Endothelial cell of umbilical vein (primary cell): Measurements from ENCODE around the gene TENT4B. TPM values are rescaled to one million over a fixed set of nuclear protein-coding genes. Genes with fewer than 3 reads are reported as not detected.

Source experiments
- BruUV-seq: library from RNA; stranded (reverse); fragments of 400-500 nt; replicated peaks from 2 replicates; lab custom pipeline; 2021; lab: Mats Ljungman, UMichigan
- CTCF ChIA-PET: fragments of 300-600, 350-600 bp; sonication (Branson Sonifier 250); formaldehyde crosslinking; loops from one replicate; lab custom pipeline; 2021; ENCODE audit warnings: antibody characterized with exemption, inconsistent platforms; lab: Charles Lee
- POLR2A ChIA-PET: fragments of 300-600, 350-600 bp; sonication (Branson Sonifier 250); formaldehyde crosslinking; loops from one replicate; lab custom pipeline; 2021; ENCODE audit warnings: antibody characterized with exemption, inconsistent platforms; lab: Charles Lee
- DNase-seq: peaks from one replicate; pipeline ENCODE4 v3.0.0-alpha.2; 2011; ENCODE audit warnings: low read depth, low spot score
- FAIRE-seq: peaks from 2 replicates; lab custom pipeline; 2011; peaks lifted over from hg19 to GRCh38; lab: Jason Lieb, UNC
- H2AFZ ChIP-seq: 2 replicates; pipeline ENCODE4 v1.6.0; 2012; ENCODE audit warnings: low read depth, low read length, control low read depth, inconsistent platforms
- H3K27ac ChIP-seq: 2 replicates; pipeline ENCODE4 v1.5.1; 2011; ENCODE audit warnings: low read depth, mild to moderate bottlenecking, control low read depth, low read length, moderate library complexity; ENCODE audit not compliant: insufficient read depth
- H3K27me3 ChIP-seq, 2 experiments: 2 replicates each; pipeline versions ENCODE4 v1.6.0 to v1.6.1; 2011; ENCODE audit warnings: low read length in 2 of 2, mixed read lengths in 1 of 2; ENCODE audit not compliant: control insufficient read depth in 2 of 2, insufficient read depth in 2 of 2
- H3K36me3 ChIP-seq, 2 experiments: 2 replicates in 1 of 2; 3 replicates in 1 of 2; pipeline ENCODE4 v1.5.1; 2011; ENCODE audit warnings: low read length in 2 of 2, mild to moderate bottlenecking in 1 of 2, moderate library complexity in 1 of 2; ENCODE audit not compliant: control insufficient read depth in 2 of 2, insufficient read depth in 2 of 2; ENCODE audit errors: extremely low read depth in 1 of 2
- H3K4me1 ChIP-seq: 3 replicates; pipeline ENCODE4 v1.5.1; 2011; ENCODE audit warnings: mild to moderate bottlenecking, low read length; ENCODE audit not compliant: control insufficient read depth, insufficient read depth; ENCODE audit errors: extremely low read depth
- H3K4me2 ChIP-seq: 2 replicates; pipeline ENCODE4 v1.6.1; 2011; ENCODE audit warnings: low read length, control low read depth, mixed read lengths; ENCODE audit not compliant: insufficient read depth
- H3K4me3 ChIP-seq, 3 experiments: fragments of 200-600 bp in 1 of 3; sonication (generic), shearing (Covaris generic) in 1 of 3; replicated peaks in 1 of 3; 2 replicates each; pipeline ENCODE4 v1.5.1; 2011 to 2016; ENCODE audit warnings: control low read depth in 3 of 3, low read length in 3 of 3, mild to moderate bottlenecking in 2 of 3, inconsistent platforms in 1 of 3, low read depth in 1 of 3, moderate library complexity in 1 of 3; ENCODE audit not compliant: insufficient read depth in 1 of 3
- H3K79me2 ChIP-seq: 2 replicates; pipeline ENCODE4 v1.6.0; 2012; ENCODE audit warnings: low read length, inconsistent platforms; ENCODE audit not compliant: control insufficient read depth, insufficient read depth
- H3K9ac ChIP-seq: replicated peaks from 2 replicates; pipeline ENCODE3; 2011; ENCODE audit warnings: low read length, control low read depth; ENCODE audit not compliant: insufficient read depth; ENCODE audit errors: extremely low read depth
- H3K9me1 ChIP-seq: replicated peaks from 3 replicates; pipeline ENCODE4 v1.6.0; 2011; ENCODE audit warnings: mild to moderate bottlenecking, low read length; ENCODE audit not compliant: control insufficient read depth, insufficient read depth; ENCODE audit errors: extremely low read depth
- H3K9me3 ChIP-seq: replicated peaks from 2 replicates; pipeline ENCODE4 v1.5.1; 2012; ENCODE audit warnings: low read length, inconsistent platforms; ENCODE audit not compliant: control insufficient read depth, insufficient read depth
- H4K20me1 ChIP-seq: replicated peaks from 2 replicates; pipeline ENCODE3; 2011; ENCODE audit warnings: mild to moderate bottlenecking, low read length; ENCODE audit not compliant: control insufficient read depth, insufficient read depth; ENCODE audit errors: extremely low read depth
- CTCF ChIP-seq, 2 donors: IDR thresholded peaks; 1 replicate in 1 of 2; 2 replicates in 1 of 2; pipeline ENCODE4 v1.5.1; 2011; ENCODE audit warnings: low read length in 2 of 2, mild to moderate bottlenecking in 2 of 2, moderate library complexity in 2 of 2, control low read depth in 1 of 2, inconsistent platforms in 1 of 2, low read depth in 1 of 2; ENCODE audit not compliant: insufficient read depth in 1 of 2; ENCODE audit errors: extremely low read depth in 1 of 2
- EZH2 ChIP-seq: IDR thresholded peaks from 2 replicates; pipeline ENCODE4 v1.6.1; 2012; ENCODE audit warnings: borderline replicate concordance, low read depth, mild to moderate bottlenecking, moderate library complexity, low read length, inconsistent platforms; ENCODE audit not compliant: severe bottlenecking
- FOS ChIP-seq: IDR thresholded peaks from 2 replicates; pipeline ENCODE4 v1.6.1; 2011; ENCODE audit warnings: mild to moderate bottlenecking, low read length, moderate library complexity, borderline replicate concordance; ENCODE audit not compliant: insufficient read depth
- GATA2 ChIP-seq: IDR thresholded peaks from 2 replicates; pipeline ENCODE4 v1.7.0; 2011; ENCODE audit warnings: low read depth, mild to moderate bottlenecking, moderate library complexity, mixed read lengths, low read length; ENCODE audit not compliant: insufficient read length, insufficient read depth
- JUN ChIP-seq: IDR thresholded peaks from 2 replicates; pipeline ENCODE4 v1.6.1; 2011; ENCODE audit warnings: borderline replicate concordance, low read depth; ENCODE audit not compliant: insufficient read length, insufficient read depth
- MAX ChIP-seq: IDR thresholded peaks from 2 replicates; pipeline ENCODE4 v1.6.1; 2011; ENCODE audit not compliant: insufficient read depth, insufficient read length
- MYC ChIP-seq: IDR thresholded peaks from one replicate; pipeline ENCODE4 v1.6.1; 2011; ENCODE audit warnings: mild to moderate bottlenecking, low read depth, low read length
- POLR2A ChIP-seq: IDR thresholded peaks from 2 replicates; pipeline ENCODE4 v1.6.1; 2012; ENCODE audit warnings: low read depth, mild to moderate bottlenecking, control low read depth, low read length
- POLR2AphosphoS5 ChIP-seq: IDR thresholded peaks from 2 replicates; pipeline ENCODE4 v1.6.1; 2012; ENCODE audit warnings: low read depth, mild to moderate bottlenecking, control low read depth, low read length, moderate library complexity; ENCODE audit not compliant: insufficient read depth
- dilution Hi-C: fragments of 300-500 bp; cut with MboI; formaldehyde crosslinking; loops from one replicate; pipeline ENCODE4 v1.15.0; 2019; ENCODE audit warnings: low sequenced_read_pairs; ENCODE audit not compliant: extremely low pct_ligation_motif_present
- intact Hi-C: fragments of 100-400 bp; cut with micrococcal nuclease; formaldehyde crosslinking; loops from one replicate; pipeline ENCODE4 v1.10.0; 2022
- polyA plus RNA-seq, 4 experiments: library from polyadenylated mRNA; depleted of rRNA in 3 of 4; stranded (reverse) in 3 of 4; unstranded in 1 of 4; fragments of >200 nt; gene quantifications; 2 replicates each; pipeline versions ENCODE4 v1.2.1 to v1.2.3, GENCODE V29; 2011 to 2012; ENCODE audit warnings: missing spikeins in 1 of 4
- total RNA-seq: library from RNA; stranded (reverse); gene quantifications from 2 replicates; pipeline ENCODE4 v1.2.3, GENCODE V29; 2021

Gene TENT4B
- total and polyA plus RNA-seq, 2 donors (not counting 3 experiments of a cell fraction or from before 2014, with no cell fraction given): 4.2 to 13.1 TPM

GRCh38 chr16:50154420-50154950, 1.4 kb downstream of the TENT4B start:
- peak overlapping the region; percentile 72 for H3K9ac ChIP-seq
- H4K20me1 ChIP-seq: peaks cover 2% of the 10 kb centered on the region
- H3K4me1 ChIP-seq: peaks cover 17% of the 10 kb centered on the region
- FAIRE-seq: peak; percentile 71
- H3K9me1 ChIP-seq: no peaks in the 10 kb centered on the region
- no peak overlapping the region for H3K27ac ChIP-seq
- CTCF ChIA-PET: interaction anchor here (1.1 to 3.5 kb wide), 4 partner anchors 42 to 201 kb away, joined by 3 to 55 read pairs (median 6); no protein-coding TSS in a partner anchor
- intact Hi-C loops (loop anchor here (5.0 to 10.0 kb wide), 2 partner anchors 213 to 590 kb away; partner anchors contain the start of genes BRD7 and CYLD), dilution Hi-C loops (no loop called here)
- H3K9me3 ChIP-seq: no peaks in the 10 kb centered on the region
- H3K4me2 ChIP-seq: peak overlapping the region; percentile 78
- BruUV-seq: no TSS peak
- peak; percentile 35 for DNase-seq
- H3K27me3 ChIP-seq: no peaks in the 10 kb centered on the region
- peaks cover 59% of the 10 kb centered on the region for H3K79me2 ChIP-seq
- no peak overlapping the region for H2AFZ ChIP-seq
- peak overlapping the region; percentile 51 to 93 (median 73) for H3K4me3 ChIP-seq
- POLR2A ChIA-PET: interaction anchor here (1.2 kb wide), 1 partner anchor 54 kb away, joined by 3 read pairs; no protein-coding TSS in a partner anchor
- H3K36me3 ChIP-seq: no peaks in the 10 kb centered on the region
- no peak for TF ChIP-seq FOS
- TF ChIP-seq JUN: no peak
- TF ChIP-seq POLR2A: no peak
- TF ChIP-seq CTCF (IDR thresholded peaks at IDR 0.05; ENCODE audit: extremely low read depth in 1 of 2, insufficient read depth in 1 of 2, low read depth in 1 of 2, low read length in 2 of 2): no peak
- TF ChIP-seq GATA2: no peak
- TF ChIP-seq EZH2: no peak
- no peak for TF ChIP-seq MAX
- no peak for TF ChIP-seq MYC
- no peak for TF ChIP-seq POLR2AphosphoS5
